ENCODE data around the gene PPM1D.

DNA sequence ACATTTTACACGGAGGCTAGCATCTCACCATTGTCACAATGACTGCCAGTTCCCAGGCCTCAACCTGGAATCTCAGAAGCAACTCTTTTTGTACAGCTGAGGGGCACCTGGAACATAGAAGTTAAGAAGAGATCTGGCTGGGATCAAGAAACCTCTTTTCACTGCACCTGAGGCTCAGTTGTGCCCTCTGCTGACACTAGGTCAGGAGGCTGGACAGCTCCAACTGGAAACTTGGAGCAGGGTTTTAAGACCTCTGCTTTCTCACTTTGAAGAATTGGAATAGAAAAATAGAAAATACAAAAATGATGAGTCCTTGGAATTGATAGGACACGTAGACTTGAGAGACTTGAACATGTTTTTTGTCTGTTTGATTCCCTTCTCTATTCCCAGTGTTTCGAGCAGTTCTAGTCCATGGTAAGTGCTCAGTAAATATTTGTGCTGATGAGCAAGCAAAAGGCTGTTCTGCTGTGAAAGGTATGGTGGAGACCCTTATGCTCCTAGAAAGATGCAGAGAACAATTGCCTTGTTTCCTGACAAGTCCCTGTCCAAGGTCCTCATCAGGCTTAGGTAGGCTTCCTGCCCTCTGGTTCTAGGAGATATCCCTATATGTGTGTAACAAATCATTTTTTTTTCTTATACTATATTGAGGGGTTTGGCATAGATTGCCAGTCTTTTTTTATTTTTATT, 13.6 kb upstream of the PPM1D start:
- TF ChIP-seq, protein P1, sequence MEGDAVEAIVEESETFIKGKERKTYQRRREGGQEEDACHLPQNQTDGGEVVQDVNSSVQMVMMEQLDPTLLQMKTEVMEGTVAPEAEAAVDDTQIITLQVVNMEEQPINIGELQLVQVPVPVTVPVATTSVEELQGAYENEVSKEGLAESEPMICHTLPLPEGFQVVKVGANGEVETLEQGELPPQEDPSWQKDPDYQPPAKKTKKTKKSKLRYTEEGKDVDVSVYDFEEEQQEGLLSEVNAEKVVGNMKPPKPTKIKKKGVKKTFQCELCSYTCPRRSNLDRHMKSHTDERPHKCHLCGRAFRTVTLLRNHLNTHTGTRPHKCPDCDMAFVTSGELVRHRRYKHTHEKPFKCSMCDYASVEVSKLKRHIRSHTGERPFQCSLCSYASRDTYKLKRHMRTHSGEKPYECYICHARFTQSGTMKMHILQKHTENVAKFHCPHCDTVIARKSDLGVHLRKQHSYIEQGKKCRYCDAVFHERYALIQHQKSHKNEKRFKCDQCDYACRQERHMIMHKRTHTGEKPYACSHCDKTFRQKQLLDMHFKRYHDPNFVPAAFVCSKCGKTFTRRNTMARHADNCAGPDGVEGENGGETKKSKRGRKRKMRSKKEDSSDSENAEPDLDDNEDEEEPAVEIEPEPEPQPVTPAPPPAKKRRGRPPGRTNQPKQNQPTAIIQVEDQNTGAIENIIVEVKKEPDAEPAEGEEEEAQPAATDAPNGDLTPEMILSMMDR (IDR thresholded peaks at IDR 0.05) = no peak
- TF ChIP-seq EP300 (IDR thresholded peaks at IDR 0.05) (no peak), POLR2AphosphoS5 (IDR thresholded peaks at IDR 0.05) (no peak), POLR2A (IDR thresholded peaks at IDR 0.05) (no peak)
